Spleen (tissue), 7 donors: ENCODE results near the gene MSL3B.

Experiments
- POLR2A ChIP-seq, 3 donors: fragments of 450-650 bp; IDR thresholded peaks; one replicate each; pipeline ENCODE4 v1.5.1; 2017; ENCODE audit warnings: antibody characterized with exemption in 3 of 3, mild to moderate bottlenecking in 1 of 3
- POLR2AphosphoS5 ChIP-seq, 3 donors: sonication (generic); formaldehyde crosslinking; IDR thresholded peaks; one replicate each; pipeline ENCODE4 v1.5.1; 2017; ENCODE audit warnings: antibody characterized with exemption in 3 of 3
- TF ChIP-seq, protein P1 (sequence below), 11 experiments: fragments of 200-600 bp in 7 of 11; fragments of 450-650 bp in 4 of 11; sonication (generic) in 4 of 11; IDR thresholded peaks in 8 of 11; conservative IDR thresholded peaks in 3 of 11; 1 replicate in 7 of 11; 2 replicates in 4 of 11; pipeline versions ENCODE4 v1.4.0 to v1.8.0; 2016 to 2021; ENCODE audit warnings: antibody characterized with exemption in 11 of 11, inconsistent platforms in 4 of 11, mild to moderate bottlenecking in 1 of 11
- donor health status: DM: no; HTN: no; CAD: no; lungs with moderate emphysema.
- donor health status: DM: no; HTN: no; CAD: no.
- donor health status: DM: no; HTN: no; CAD: no.

DNA sequence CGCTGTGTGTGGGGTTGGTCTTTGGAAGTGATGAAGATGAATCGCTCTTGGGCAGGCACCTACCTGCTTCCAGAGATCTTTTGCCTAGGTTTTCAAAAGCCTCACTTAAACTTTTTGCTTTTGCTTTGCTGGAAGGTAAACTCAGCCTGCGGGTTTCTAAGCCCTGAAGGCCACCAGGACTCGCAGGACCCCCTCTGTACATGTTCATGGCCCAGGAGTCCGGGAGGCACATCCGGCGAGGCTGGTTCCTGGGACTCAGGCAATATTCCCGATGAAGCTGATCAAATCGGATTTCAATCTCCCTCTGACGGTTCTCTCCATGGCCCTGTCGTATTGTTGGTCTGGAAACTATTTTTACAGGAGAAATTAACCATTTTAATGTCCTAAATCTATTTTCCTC, 27.0 kb downstream of the MSL3B start:
- TF ChIP-seq, protein P1, sequence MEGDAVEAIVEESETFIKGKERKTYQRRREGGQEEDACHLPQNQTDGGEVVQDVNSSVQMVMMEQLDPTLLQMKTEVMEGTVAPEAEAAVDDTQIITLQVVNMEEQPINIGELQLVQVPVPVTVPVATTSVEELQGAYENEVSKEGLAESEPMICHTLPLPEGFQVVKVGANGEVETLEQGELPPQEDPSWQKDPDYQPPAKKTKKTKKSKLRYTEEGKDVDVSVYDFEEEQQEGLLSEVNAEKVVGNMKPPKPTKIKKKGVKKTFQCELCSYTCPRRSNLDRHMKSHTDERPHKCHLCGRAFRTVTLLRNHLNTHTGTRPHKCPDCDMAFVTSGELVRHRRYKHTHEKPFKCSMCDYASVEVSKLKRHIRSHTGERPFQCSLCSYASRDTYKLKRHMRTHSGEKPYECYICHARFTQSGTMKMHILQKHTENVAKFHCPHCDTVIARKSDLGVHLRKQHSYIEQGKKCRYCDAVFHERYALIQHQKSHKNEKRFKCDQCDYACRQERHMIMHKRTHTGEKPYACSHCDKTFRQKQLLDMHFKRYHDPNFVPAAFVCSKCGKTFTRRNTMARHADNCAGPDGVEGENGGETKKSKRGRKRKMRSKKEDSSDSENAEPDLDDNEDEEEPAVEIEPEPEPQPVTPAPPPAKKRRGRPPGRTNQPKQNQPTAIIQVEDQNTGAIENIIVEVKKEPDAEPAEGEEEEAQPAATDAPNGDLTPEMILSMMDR (IDR thresholded peaks at IDR 0.05 in 8 of 11, conservative IDR thresholded peaks at IDR 0.05 in 3 of 11) = no peak
- TF ChIP-seq POLR2A (IDR thresholded peaks at IDR 0.05) = no peak
- no peak for TF ChIP-seq POLR2AphosphoS5 (IDR thresholded peaks at IDR 0.05)
